ENCODE data around the gene TBC1D10A. TPM values are rescaled to one million over a fixed set of nuclear protein-coding genes. Genes with fewer than 3 reads are reported as not detected.

Gene TBC1D10A, protein sequence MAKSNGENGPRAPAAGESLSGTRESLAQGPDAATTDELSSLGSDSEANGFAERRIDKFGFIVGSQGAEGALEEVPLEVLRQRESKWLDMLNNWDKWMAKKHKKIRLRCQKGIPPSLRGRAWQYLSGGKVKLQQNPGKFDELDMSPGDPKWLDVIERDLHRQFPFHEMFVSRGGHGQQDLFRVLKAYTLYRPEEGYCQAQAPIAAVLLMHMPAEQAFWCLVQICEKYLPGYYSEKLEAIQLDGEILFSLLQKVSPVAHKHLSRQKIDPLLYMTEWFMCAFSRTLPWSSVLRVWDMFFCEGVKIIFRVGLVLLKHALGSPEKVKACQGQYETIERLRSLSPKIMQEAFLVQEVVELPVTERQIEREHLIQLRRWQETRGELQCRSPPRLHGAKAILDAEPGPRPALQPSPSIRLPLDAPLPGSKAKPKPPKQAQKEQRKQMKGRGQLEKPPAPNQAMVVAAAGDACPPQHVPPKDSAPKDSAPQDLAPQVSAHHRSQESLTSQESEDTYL
- polyA plus RNA-seq (ENCODE audit: insufficient read length in 4 of 4): 10 to 100 TPM; 14.1 to 18.4 (median 16.3) TPM

DNA sequence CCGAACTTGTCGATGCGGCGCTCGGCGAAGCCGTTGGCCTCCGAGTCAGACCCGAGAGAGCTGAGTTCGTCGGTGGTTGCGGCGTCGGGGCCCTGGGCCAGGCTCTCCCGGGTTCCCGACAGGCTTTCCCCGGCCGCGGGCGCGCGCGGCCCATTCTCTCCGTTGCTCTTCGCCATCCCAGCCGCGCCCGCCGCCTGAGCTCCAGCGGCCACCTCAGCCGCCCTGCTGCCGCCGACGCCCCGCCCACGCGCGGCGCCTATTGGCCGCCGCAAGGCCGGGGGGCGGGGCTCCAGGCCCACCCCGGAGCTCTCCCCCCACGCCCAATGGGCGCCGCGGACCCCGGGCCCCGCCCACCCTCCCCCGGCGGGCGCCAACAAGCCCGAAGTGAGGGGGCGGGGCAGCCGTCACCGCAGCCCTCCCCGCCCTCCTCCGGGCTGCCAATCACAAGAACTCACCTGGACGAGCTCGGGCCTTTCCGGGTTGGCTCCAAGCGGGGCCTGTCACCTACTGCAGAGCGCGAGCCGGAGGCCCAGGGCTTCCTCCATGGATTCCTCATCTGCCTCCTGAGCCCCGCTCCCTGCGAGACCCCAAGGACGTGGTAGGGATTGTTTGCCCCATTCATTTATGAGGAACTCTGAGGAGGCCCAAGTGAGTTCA is at the start of gene TBC1D10A:
TSS of gene TBC1D10A (minus strand) at position 236 of the 657 bp plus-strand sequence. CDS start at position 176, 60 bp downstream.
- peak in 3 of 4 donors; percentile 74 to 81 (median 81) for DNase-seq (ENCODE audit: low read depth in 4 of 4, low spot score in 2 of 4)

DNA sequence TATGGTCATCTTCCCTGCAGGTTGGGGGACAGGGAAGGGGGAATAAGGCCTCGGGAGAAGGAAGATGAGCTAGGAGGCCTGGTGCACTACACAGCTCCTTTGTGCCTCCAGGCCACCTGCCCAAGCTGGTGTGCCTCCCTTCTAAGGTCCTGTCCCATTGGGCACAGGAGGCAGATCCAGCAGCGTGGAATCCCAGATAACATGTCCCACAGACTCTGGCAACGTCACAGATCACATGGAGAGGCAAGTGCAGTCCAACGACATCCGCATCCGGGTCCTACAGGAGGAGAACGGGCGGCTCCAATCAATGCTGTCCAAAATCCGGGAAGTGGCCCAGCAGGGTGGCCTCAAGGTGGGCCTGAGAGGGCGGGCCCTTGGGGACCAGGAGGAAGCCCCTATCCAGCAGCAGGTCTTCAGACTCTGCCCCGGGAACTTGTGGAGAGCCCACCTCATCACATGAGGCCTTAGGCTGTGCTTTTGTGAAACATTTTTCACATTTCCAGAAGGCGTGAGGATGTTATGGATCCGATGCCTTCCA is 48.6 kb upstream of the TBC1D10A start:
- no peak for DNase-seq (ENCODE audit: low read depth in 4 of 4, low spot score in 2 of 4)

DNA sequence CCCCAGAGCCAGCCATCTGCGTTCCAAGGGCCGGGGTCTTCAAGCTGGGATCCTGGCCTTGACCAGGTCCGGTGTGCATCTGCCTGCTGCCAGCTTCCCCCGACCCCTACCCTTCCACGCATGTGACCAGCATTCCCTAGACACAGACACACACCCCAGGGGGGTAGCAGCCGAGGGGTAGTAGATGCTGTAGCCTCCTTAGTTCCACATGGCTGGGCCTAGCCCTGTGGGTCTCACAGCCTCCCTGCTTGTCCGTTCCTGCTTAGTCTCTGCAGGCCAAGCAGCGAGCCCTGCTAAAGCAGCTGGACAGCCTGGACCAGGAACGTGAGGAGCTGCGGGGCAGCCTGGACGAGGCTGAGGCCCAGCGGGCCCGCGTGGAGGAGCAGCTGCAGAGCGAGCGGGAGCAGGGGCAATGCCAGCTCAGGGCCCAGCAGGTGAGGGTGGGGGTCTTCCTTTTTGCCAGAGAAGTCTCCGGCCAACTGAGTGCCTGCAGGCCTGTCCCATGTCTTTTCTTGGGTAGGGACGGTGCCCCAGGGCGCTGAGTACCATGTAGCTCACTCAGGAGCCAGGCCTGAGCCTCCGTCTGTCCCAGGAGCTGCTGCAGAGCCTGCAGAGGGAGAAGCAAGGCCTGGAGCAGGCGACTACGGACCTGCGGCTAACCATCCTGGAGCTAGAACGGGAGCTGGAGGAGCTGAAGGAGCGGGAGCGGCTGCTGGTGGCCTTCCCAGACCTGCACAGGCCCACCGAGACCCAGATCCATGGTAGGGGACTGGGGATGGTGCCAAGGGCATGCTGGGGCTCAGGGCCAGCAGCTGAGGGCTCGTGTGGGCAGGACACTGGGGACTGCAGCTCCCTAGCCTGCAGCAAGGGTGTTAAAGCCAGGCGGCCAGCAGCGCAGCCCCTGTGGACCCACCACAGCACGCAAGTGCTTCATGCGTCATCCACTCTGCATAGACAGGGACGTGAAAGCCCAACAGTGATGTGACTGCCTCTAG is 46.9 kb upstream of the TBC1D10A start:
- DNase-seq (ENCODE audit: low read depth in 4 of 4, low spot score in 2 of 4): no peak

DNA sequence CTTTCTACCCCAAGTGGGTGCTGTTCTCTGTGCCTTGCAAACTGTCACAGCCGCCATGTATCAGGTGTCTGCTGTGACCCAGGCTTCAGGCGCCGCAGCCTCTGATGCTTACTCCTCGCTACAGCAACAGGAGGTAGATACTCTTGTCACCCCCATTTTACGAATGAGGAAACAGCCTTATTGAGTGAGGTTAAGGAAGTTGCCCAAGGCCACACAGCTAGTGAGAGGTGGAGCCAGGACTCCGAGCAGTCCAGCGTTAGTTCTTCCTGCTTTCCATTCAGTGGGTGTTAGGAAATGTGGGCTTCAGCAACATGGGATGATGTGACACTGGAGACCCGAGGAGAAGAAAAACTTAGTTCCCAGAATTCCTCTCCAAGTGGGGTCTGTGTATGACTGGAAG is 46.2 kb upstream of the TBC1D10A start:
- DNase-seq (ENCODE audit: low read depth in 4 of 4, low spot score in 2 of 4): no peak

DNA sequence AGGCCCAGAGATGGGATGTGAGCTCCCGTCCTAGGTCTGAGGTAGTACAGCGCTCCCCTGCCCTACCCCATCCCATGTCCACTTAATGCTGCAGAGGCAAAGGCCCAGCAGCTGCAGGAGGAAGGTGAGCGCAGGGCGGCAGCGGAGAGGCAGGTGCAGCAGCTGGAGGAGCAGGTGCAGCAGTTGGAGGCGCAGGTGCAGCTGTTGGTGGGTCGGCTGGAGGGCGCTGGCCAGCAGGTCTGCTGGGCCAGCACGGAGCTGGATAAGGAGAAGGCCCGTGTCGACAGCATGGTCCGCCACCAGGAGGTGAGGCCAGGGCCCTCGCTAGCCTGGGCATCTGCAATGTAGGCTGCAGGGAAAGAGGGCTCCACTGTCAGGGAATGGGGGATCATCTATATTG is 45.2 kb upstream of the TBC1D10A start:
- DNase-seq (ENCODE audit: low read depth in 4 of 4, low spot score in 2 of 4): no peak

DNA sequence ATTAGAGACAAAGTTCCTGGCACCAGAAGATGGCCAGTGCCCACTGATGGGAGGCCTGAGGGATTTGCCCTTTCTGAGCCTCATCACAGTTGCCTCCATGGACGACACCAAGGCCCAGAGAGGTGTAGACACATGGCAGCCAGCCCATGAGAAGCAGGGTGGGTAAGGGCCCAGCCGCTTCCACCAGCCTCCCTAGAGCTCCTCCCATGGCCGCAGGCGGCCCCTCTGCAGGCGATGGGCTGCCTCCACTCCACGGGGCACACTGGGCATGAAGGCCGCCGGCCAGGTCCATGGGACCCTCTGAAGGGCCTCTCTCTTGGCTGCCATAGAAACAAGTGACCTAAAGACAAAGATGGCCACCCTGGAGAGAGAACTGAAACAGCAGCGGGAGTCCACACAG is 44.6 kb upstream of the TBC1D10A start:
- no peak for DNase-seq (ENCODE audit: low read depth in 4 of 4, low spot score in 2 of 4)

DNA sequence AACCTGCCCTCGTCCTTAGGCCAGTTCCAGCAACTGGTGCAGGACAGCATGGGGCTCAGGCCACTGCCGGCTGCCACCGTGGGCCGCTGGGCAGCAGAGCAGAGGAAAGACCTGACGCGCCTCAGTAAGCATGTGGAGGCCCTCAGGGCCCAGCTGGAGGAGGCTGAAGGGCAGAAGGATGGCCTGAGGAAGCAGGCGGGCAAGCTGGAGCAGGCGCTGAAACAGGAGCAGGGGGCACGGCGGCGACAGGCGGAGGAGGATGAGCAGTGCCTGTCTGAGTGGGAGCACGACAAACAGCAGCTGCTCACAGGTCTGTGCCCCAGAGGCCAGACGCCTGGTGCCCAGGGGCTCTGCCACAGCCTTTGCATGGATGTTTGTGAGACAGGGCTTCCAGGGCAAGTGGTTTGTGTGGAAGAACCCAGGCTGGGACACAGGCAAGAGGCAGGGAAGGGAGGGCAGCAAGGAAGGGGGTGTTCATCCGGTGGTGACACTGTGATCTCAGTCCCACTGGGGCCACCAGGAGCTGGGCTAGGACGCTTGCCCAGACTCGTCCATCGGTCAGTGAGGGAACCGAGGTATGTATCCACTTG is 44.0 kb upstream of the TBC1D10A start:
- DNase-seq (ENCODE audit: low read depth in 4 of 4, low spot score in 2 of 4): peak in 2 of 4 donors; percentile 43 to 49

DNA sequence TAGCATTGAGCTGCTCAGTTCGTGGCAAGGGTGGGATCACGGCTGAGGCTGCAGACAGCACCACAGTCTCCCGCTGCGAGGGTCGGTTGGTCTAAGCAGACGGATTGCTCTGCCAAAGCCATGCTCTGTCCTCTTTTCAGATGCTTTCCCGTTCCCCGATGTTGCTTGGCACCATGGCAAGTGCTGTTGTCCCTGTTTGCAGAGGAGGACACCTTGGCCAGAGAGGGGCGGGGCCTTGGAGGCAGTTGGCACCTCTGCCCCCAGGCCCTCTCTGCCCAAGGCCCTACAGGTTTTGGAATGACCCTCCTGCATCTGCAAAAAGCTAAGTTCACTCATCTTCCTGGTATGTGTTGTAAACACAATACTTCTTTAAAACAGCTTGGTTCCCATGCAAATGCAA is 41.7 kb upstream of the TBC1D10A start:
- no peak for DNase-seq (ENCODE audit: low read depth in 4 of 4, low spot score in 2 of 4)

DNA sequence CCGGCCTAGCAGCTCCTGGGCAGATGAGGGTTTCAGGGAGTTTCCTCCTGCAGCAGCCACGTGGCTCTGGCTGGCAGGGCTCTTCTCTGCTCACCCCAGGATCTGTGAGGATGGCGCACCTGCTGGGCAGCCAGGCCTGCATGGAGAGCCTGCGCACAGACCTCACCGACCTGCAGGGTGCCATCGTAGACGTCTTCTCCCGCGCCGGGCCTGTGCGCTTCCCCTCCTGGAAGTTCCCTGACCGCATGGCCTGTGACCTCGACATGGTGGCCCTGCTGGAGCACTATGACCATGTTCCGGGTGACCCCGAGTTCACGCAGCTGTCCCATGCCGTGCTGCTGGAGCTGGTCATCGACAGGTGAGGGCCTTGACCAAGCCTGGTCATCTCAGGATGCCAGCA is 39.1 kb upstream of the TBC1D10A start:
- DNase-seq (ENCODE audit: low read depth in 4 of 4, low spot score in 2 of 4): no peak

DNA sequence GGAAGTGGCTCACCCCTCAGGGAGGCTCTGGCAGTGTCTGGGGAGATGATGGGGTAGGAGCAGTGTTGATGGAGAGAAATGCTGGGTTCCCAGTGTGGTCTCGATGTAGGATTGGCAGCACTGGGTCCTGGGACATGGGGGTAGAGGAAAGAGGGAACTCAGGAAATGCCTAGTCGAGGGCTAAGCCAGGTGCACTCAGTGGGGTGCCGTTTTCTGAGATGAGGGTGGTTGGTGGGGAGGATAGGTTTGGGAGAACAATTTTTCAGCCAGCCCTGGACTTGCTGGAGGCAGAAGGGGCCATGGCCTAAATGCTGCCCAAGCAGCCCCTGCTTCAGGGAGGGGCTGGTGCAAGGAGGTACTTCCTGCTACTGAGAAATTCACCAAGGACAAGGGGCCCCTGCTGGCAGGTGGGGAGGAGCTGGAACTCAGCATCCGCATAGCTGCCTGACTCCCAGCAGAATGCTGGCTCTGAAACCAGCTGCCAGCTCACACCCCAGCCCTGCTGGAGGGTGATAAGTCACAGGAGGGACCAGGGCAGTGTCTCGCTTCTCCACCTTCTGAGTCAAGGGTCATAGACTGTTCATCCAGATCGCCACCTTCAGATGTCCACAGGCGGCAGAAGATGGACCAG is 36.0 kb upstream of the TBC1D10A start:
- DNase-seq (ENCODE audit: low read depth in 4 of 4, low spot score in 2 of 4): no peak

DNA sequence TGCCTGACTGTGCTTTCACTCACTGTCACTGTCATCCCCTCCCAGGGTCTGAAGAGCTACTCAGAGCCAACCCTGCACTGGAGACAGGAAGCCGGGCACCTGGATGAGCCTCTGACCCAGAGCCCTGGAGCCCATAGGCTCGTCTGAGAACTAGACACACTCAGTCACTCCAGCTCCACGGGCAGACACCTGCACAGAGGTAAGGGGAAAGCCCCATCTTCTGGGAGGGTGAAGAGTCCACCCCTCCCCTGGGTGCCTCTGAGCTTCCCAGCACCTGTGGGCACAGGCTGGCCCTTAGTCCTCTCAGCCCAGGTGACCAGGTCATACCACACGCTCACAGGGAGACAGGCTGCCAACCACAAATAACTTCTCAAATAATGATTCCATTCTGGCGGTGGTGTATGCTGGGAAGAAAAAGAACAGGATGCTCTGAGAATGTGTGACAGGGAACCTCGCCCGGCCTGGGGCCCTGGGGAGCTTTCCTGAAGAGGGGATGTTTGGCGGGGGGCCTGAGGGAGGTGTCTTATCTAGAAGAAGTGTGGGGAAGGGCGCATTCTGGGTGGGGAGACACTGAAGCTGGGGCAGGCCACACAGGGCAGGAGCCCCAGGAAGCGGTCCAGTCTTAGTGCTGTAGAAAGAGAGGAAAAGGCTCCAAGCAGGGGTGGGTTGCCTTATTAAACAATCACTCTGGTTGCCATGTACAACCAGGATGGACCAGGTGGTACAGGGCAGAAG is 35.3 kb upstream of the TBC1D10A start:
- DNase-seq (ENCODE audit: low read depth in 4 of 4, low spot score in 2 of 4): no peak

DNA sequence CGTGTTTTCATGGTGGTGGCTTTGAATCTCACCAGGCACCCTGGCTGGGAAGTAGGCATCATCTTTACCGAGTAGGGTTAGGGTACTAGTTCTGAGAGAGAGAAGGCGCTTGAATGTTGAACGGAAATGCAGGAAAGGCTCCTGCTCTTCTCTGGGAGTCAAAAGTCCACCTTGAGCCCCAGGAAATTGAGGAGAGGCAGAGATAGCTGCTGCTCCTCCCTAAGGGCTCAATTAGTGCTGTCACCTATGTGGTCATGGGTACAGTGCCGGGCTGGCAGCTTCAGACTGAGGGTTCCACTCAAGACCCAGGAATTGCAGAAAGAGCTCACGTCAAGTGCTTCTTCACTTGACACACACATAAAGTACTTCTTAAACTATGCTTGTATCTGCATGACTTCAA is 31.8 kb upstream of the TBC1D10A start:
- no peak for DNase-seq (ENCODE audit: low read depth in 4 of 4, low spot score in 2 of 4)

DNA sequence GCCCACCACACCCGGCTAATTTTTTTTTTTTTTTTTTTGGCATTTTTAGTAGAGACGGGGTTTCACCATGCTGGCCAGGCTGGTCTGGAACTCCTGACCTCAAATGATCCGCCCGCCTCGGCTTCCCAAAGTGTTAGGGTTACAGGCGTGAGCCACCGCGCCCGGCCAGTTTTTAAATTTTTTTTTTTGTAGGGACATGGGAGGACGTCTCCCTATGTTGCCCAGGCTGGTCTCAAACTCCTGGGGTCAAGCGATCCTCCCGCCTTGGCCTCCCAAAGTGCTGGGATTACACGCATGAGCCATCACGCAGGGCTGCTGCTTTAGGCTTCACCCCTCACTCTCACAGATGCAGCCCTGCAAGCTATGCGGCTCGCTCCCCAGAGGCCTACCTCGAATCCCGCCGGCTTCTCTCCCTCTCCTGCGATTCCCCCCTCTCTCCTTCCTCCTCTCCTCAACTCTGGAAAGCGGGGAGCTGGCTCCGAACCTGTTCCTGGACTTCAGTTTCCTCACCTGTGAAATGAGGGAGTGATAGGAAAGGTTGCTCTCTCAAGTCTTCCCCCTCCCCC is 31.0 kb upstream of the TBC1D10A start:
- DNase-seq (ENCODE audit: low read depth in 4 of 4, low spot score in 2 of 4): no peak

DNA sequence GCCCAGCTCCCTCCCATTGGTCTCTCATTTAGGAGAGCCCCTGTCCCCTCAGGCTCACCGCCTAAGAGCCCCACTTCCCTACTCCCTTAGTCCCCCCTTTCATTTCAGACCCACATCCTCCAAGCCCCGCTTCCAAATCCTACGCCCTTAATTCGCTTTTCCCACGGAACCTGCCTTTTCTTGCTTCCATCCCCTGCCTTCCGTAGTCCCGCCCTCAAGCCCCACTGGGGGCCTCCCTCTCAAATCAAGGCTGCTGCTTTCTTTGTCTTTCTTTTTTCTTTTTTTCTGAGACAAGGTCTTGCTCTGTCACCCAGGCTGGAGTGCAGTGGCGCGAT is 30.5 kb upstream of the TBC1D10A start:
- peak in 1 of 4 donors; percentile 30 for DNase-seq (ENCODE audit: low read depth in 4 of 4, low spot score in 2 of 4)

DNA sequence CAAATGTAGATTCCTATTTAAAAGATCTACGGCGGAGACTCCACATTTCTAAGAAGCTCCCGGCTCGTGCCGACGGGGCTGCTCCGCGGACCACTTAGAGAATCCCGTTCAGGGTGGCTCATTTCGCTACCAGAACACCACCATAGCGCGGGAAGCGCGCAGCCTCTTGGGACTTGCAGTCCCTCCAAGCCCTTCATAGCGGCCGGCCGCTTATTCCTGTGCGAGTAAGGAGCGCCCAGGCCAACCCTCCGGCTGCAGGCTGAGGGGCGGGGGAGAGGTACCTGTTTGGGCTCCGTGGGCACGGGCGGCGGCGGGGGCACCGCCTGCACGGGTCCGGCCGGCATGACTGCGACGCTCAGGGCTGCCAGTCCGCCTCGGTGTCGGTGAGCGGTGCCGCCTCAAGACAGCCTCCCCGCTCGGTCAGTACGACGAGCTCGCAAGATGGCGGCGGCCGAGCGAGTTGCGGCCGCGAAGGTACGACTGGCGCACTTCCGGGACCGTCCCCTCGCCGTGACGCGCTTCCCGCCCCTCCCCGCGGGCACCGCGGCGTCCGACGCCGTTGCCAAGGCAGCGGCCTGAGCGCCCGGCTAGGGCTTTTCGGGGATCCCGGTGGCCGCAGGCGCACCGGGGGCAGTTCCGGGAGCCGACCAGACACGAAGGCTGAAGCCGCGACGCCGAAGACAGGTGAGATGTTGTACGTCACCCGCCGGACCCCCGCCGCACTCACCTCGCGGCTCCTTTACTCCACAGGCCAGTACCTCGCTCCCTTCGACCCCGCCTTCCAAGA is 29.9 kb upstream of the TBC1D10A start, which contains the start of the genes CCDC157 and SF3A1:
TSS of gene CCDC157 (plus strand) at position 559 of the 787 bp plus-strand sequence. CDS start 8,994 bp downstream, outside the sequence.
TSS of gene SF3A1 (minus strand) at position 446 of the 787 bp plus-strand sequence. CDS start at position 344, 102 bp downstream.
- DNase-seq (ENCODE audit: low read depth in 4 of 4, low spot score in 2 of 4): peak; percentile 75 to 89 (median 86)

DNA sequence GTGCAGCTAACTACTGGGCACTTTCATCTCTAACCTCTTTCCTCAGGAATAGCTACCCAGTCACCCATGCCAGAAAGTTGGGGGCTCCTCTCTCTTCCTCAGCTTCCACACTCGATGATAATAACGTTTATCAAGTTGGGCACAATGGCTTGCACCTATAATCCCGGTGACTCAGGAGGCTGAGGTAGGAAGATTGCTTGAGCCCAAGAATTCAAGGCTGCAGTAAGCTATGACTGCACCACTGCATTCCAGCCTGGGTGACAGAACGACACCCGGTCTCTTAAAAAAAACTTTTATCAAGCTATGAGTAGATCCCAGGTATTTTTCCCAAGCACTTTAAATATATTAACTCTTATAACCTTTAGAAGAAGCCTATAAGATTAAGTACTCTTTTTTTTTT is 27.9 kb upstream of the TBC1D10A start:
- DNase-seq (ENCODE audit: low read depth in 4 of 4, low spot score in 2 of 4): no peak

DNA sequence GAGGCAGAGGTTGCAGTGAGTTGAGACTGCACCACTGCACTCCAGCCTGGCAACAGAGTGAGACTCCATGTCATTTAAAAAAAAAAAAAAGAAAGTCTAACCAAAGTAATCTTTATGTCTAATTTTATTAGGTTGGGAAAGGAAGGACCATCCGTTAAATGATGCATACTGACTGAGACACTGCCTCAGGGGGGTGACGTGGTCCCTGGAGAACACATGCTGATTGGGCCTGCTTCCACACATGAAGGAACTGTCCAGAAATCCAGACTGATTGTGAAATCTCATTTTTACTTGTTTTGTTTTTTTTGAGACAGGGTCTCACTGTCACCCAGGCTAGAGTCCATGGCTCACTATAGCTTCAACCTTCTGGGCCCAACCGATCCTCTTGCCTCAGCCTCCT is 24.5 kb upstream of the TBC1D10A start:
- no peak for DNase-seq (ENCODE audit: low read depth in 4 of 4, low spot score in 2 of 4)

Measured in left renal cortex interstitium (tissue), 4 donors.